GM21423 (cell line): ENCODE data around the gene BRPF3.
A peak's percentile ranks its signal among the peaks of the same experiment; 100 is the strongest.

Source experiments
- ATAC-seq: cut with Tn5 transposase; IDR thresholded peaks from one replicate; pipeline ENCODE4 v1.9.1; 2021; ENCODE audit warnings: mild to moderate bottlenecking, moderate library complexity; ENCODE audit not compliant: unreplicated experiment

The BRPF3 gene

DNA sequence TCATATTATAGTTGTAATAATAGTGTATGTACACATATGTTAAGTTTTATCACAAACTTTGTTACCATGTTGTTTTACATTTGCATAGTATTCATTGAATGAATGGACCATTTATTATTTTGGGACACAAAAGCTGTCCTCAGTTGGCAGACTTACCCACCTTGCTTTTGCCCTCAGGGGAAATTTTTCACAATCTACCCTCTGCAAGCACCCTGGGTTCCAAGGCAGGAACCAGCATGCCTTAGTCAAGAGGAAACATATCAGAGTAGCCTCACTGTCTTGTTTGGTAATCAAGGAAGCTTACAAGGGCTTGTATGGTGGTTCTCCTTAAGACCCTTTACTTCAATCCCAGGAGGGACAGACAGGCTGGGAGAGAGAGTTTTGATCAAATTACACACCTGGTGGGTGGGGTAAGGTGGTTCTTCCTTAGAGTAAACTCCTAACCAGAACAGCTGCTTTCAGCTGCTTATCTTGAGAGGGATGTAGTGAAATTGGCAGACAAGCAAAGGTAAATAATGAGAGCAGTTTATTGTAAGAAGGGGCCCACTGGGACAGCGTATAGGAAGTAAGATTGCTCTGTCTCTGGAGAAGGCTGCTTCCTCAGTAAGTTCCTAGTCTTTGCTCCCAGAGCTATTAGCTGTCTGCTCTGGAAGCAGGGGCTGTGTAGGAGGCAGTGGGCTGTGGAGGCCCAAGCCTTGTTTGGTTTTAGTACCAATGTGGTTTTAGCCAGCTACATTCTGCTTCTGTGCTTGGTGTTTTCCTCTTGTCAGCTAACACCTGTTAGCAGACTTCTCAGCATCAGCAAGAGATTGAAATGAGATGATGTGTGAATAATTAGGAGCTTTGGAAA is 31.1 kb downstream of the BRPF3 start:
- ATAC-seq, result no peak

DNA sequence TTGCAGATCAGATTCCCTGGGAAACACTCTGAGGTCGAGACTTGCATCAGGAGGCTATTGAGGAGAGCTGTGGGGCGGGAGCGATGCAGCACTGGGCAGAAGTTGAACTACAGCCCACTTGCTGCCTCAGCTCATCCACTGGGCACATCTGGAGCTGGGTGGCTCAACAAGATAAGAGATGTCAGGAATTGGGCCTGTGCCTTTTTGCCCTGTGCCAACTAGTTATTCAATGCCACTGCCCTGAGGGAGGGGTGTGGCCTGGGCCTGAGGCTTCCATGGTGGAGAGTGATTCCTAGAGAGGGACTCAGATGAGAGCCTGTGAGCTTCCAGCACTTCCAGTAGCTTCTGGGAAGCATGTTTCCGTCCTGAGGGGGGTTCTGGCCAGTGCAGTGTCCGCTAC is 32.7 kb downstream of the BRPF3 start:
- no peak for ATAC-seq

DNA sequence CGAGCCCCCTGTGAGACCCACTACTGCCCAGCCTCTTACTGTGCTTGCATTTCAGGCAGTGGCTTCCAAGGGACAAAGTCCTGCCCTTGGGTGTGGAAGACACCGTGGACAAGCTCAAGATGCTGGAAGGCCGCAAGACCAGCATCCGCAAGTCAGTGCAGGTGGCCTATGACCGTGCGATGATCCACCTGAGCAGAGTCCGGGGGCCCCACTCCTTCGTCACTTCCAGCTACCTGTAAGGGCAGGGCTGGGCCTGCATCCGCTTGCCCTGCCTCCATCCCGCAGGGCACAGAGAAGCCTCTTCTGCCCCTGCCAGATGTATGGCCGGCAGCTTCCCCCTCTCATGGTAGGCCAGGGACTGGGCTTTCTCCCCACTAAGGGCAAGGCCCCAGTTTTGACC is 33.8 kb downstream of the BRPF3 start:
- no peak for ATAC-seq

DNA sequence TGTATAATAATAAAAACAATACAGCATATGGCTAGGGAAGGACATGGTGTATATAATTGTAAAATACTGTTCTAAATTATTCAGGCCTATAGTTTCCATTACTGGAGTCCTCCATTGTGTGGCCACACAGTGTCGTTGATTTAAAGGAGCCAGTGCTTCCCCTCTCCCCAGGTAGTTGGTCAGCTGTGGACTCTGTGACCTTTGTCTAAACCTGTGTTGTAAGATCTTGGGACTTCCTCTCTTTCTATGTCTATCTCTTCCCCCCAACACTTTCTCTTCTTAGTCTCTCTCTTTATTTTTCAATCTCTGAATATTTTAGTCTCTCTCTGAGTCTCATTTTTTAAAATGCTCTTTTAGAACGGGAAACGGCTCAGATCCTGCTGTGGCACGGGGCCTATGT is 35.6 kb downstream of the BRPF3 start:
- no peak for ATAC-seq

DNA sequence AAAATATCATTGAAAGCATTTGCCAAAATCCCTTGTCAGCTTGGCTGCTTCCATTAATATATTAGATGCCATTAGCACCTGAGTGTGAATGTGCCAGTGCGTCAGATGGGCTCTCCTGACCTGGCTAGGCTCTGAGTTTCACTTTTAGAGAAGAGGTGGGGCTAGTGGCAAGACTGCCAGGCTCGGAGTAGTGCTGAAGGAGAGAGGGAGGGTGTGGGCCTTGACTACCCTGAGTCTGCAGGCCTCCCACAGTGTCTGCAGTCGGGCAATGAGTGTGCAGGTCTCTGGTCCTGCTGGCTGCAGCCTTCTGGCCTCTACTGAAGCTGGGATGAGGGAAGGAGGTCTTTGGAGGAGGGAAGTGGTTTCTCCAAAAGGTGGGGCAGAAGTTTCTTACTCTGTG is 38.8 kb downstream of the BRPF3 start:
- ATAC-seq, result no peak

DNA sequence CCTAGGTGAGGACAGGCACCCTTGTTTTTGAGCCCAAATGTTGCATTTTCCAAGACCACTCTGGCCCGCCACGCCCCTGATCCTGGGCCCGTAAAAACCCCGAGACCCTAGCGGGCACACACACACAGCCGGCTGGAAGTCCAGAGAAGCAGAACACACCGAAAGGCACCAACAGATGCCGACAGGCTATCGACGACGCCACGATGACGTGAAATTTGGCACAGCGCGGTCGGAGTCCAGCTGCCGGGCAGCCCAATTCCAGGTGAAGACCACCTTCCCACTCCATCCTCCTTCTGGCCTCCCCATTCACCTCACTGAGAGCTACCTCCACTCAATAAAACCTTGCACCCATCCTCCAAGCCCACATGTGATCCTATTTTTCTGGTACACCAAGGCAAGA is 39.3 kb downstream of the BRPF3 start:
- no peak for ATAC-seq

DNA sequence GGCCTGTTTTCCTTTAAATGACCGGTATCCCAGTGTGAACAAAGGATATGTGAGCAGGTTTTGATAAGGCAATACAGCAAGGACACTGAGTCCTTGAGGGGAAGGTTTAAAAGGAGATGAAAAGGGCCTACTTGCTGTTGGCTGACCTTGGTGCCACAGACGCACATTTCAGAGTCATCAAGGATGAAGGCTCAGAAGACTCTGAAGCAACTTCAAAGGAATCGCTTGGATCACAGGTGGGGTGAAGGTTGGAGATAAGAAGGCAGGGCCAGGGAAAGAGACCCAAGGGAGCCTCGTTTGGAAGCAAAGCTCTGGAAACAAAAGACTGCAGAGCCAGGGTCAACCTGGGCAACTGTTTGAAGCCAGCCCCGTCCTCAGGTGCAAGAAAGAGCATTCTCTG is 43.2 kb downstream of the BRPF3 start:
- no peak for ATAC-seq

DNA sequence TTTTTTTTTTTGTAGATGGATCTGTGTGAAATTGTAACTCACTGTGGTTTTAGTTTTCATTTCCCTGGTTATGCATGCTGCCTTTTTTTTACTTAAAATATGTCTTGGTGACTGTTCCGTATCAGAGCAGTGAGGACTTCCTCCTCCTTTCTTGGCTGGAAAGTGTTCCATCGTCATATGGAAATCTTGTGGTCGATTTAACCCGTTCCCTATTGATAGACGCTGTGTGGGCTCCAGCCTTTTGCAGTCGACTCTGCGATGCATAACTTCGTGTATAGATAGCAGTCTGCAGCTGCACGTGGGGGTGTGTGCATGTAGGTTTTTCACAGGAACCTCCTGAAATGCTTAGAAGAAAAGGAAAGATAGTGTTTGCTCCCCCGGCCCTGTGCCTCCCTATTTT is 45.2 kb downstream of the BRPF3 start:
- ATAC-seq, result peak; percentile 77

DNA sequence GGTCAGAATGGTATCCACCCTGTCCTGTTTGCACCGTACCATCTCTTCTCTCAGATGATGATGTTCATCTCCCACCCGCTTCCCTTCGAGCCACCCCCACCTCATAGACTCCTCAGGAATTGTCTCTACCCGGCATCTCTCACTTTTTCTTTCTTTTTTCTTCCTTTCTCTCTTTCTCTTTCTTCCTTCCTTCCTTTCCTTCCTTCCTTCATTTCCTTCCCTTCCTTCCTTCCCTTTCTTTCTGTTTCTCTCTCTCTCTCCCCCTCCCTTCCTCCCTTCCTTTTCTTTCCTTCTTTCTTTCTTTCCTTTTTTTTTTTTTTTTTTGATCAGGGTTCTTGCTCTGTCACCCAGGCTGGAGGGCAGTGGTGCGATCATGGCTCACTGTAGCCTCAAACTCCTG is 45.6 kb downstream of the BRPF3 start:
- no peak for ATAC-seq

DNA sequence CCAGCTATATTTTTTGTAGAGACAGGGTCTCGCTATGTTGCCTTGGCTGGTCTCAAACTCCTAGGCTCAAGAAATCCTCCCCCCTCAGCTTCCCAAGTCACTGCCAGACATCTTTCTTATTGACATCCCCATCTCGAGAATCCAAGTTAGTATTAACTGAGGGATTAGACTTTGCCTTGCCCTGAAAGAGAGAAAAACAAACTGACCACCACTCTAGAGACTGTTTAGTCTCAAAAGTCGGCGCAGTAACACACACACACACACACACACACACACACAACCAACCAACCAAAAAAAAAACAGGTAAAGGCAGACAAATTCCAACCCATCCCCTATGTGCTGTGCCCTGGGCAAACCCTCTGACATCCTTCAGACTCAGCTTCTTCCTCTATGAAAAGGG is 46.1 kb downstream of the BRPF3 start:
- no peak for ATAC-seq

DNA sequence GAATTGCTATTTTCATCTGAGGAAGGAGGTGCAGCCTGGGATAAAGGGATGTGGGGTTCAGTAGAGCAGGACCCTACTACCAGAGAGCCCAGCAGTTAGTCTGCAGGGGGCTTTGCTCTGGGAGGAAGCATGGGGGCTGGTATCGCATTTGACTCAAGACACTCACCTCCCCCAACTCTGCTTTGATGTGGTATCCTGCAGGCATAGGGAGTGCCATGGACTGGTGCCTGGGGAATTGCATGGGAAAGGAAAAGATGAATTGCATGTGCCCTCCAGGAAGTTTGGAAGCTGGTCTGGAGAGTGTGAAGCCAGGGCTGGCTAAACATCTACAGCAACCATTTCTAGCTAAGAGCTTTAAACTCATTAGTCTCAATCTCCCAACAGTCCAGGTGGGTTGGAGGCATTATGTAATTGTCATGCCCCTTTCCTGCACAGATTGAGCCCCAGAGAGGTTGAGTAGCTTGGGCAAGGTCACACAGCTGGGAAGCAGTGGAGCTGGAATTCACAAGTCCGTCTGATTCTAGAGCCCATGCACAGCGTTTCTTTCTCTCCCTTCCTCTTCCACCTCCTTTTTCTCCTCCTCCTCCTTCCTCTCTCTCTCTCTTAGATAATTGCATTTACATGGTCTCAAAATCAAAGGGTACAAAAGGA is 47.1 kb downstream of the BRPF3 start:
- no peak for ATAC-seq

DNA sequence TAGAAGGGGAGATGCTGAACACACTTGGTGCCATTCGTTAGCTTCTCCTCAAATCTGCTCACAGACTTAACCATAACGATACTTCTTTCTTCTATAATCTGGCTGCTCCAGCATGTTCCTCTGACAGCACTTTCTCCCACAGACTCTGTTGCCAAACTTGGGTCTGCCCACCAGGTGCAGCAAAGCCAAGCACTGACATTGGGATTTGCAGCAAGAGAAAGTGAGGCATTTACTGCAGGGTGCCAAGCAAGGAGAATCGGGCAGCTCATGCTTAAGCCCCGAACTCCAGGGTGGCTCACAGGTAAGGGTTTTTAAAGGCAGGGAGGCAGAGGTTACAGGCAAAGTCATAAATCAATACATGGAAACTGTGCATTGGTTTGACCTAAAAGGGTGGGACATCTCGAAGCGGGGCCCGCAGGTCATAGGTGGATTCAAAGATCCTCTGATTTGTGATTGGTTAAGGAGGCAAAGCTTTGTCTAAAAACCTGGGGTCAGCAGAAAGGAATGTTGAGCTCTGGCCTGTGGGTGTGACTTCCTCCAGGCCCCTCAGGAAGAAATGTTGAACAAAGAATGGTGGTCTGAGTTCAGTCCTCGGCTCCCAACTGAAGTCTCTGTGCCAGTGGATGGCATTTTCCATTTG is 48.2 kb downstream of the BRPF3 start:
- no peak for ATAC-seq

DNA sequence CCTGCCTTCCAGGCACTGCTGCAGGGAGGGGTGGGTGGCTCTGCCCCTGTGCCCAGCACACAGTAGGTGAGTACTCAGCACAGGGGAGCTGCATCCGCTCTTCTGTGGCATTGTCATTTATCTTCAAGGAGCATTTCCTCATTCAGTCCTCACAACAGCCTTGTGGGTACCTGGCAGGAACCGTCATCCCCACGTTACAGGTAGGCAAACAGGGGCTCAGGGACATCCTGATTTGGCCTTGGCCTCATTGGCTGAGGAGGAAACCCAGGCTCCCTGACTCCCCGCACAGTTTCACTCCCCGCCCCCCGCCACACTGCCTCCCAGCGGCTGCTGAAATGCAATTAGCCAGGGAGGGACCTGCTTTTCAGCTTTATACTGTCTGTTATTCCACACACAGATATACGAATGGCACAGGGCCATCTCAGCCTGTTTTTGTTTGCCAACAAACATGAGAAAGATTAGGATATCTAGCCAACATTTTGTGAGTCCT is 49.1 kb downstream of the BRPF3 start:
- ATAC-seq, result no peak

DNA sequence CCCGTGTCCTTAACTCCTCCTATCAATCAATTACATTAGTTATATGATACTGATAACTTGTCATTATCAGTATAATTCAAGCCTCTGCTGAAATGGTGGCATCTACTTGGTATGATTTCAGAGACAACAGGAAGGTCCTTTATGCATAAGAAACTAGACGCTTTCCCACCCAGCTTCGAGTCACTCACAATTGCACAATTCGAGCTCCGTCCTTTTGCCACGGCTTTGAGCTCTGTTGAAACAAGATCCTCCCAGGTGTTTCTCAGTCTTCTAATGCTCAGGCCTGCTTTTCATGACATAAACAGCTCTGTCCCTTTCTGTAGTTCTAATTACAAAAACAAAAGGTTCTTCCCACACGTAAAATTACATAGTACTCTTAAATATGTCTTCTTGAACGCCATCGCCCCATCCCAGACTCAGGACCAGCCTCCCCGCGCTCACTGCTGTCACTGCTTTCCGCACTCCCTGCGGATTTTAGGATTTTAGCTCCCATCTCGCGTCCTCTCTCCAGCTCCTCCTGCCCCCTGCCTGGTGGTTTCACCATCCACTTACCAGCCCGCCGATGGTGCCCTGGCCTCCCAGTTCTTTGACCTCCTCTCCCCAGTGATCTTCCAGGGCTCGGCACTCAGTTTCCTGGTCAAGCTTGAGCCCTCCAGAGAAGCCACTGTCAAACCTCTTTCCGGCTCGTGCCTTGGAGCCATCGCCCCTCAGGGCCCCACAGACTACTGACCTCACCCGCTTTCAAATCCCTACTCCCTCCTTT is 50.1 kb downstream of the BRPF3 start:
- no peak for ATAC-seq

DNA sequence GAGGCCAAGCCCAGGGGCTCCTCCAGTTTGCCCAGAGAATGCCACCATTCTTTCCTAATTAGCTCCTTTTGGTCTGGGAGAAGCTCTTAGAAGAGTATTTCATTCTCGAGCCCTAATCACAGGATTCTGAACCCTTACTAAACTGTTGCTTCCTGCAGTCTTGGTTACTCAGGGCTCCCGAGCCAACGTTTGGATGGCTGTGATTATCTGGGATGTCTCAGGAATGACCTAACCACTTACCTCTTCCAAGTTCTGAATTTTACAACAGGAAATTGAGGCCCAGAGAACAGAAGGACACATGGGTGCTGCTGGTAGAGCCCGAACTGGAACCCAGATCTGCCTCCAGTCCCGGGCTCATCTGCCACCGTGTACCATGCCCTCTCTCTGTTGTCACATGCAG is 51.1 kb downstream of the BRPF3 start:
- no peak for ATAC-seq

DNA sequence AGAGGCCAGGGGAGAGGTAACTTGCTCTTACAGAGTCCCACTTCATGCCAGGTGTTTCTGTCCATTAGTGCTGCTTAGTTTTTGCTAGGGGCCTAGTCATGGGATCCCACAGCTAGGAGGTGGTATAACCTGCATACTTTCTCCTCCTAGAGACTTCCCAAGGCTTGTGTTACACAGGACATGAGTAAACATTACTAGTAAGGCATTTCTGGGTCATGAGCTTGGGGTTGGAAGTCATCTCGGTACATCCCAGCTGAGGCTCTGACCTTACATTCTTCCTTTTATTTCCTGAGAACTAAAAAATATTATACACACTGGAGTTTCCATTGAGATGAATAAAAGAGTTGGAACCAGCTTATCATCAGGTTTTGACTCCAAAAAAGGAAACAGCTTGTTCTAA is 52.4 kb downstream of the BRPF3 start:
- ATAC-seq, result no peak

DNA sequence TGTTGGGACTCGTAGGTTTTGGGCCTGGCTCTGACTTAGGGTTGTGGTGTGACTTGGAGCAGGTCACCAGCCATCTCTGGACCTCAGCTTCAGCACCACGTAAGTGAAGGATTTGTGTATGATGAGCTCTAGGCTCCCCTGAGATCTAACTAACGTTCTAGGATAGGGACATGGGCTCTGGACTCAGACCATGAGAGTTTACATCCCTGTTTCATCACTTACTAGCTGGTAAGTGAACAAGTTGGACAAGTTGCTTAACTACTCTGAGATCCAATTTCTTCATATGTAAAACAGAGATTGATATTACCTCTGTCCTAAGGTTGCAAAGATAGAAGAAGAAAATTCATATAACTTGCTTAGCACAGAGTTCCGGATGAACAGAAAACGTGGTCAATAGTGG is 53.0 kb downstream of the BRPF3 start:
- ATAC-seq, result no peak

DNA sequence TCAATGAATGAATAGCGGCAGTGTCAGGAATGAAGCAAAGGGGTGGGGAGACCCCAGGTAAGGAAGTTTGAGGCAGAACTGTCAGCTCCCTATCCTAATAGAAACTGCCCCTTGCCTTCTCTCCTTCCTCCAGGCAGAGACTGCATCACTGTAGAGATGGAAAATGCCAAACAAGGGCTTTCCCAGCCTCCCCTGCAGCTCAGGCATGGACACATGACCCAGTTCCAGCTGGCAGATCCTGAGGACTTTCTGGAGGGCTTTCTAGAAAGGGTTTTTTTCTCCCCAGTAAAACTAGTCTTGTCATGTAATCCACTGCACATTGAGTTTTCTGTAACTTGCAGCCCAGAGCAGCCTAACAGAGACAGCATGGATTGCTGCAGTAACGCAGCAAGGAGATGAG is 55.5 kb downstream of the BRPF3 start:
- ATAC-seq, result no peak

DNA sequence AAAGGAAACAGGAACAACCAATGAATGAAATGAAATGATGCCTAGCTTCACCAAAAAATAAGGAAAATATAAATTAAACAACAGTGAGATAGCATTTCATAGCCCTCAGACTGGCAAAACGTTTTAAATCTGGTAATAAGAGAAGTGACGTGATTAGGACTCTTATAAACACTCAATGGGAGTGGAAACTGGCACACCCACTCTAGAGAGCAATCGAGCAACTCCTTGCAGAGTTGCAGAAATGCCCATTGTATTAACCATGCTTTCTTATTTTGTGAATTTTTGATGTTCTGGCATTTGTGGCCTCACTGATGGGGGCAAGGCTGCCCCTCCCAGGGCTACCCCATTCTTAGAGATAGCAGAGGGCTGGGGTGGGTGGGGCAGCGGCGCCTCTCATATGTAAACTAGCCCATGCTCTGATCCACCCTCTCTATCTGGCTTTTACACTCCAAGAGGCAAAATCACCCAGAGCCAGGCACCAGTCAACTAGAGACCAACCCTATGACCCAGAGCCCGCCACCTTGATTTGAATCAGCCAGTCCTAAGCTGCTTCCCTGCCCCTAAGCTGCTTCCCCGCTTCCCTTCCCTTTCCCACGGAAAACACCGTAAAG is 67.0 kb downstream of the BRPF3 start:
- no peak for ATAC-seq

DNA sequence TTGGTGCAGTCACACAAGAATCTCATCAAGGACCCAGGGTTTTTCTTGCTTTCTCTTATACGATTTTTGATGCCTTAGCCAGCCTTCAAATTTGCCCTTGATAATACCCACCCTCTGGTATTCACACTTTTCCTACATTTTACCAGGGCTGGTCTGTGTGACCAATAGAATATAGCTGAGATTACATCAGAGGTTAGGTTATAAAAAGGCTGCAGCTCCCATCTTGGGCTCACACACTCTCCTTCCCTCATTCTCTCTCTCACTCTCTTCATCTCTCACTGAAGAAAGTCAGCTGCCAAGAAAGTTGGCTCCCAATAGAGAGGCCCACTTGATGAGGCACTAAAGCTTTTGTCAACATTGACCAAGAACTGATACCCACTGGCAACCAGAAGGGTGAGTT is 69.2 kb downstream of the BRPF3 start:
- no peak for ATAC-seq
